DND-41 (cell line): ENCODE measurements around the gene MAN2B1.
"Not testable (repeated sequence)": the region's sequence is repeated elsewhere in the genome, so short reads cannot be mapped to it uniquely, and the experiment has no call there.

Experiments used
- ATAC-seq: fragments of 200-7000 bp; cut with Tn5 transposase; 3 replicates; pipeline ENCODE4 v1.9.1; 2021; ENCODE audit warnings: low read depth; ENCODE audit not compliant: insufficient read depth
- DNase-seq: peaks from one replicate; pipeline ENCODE4 v3.0.0-alpha.2; 2020
- H2AFZ ChIP-seq: 2 replicates; pipeline ENCODE4 v1.6.0; 2012; ENCODE audit warnings: low read depth, low read length
- H3K27ac ChIP-seq: 2 replicates; pipeline ENCODE4 v1.5.1; 2012; ENCODE audit warnings: low read length, inconsistent platforms
- H3K27me3 ChIP-seq: fragments of 200-600 bp; sonication (generic); 2 replicates; pipeline ENCODE4 v1.6.0; 2012; ENCODE audit warnings: low read length, mild to moderate bottlenecking, inconsistent platforms; ENCODE audit not compliant: insufficient read depth, poor library complexity
- H3K36me3 ChIP-seq: 2 replicates; pipeline ENCODE4 v1.5.1; 2012; ENCODE audit warnings: low read length, inconsistent platforms; ENCODE audit not compliant: insufficient read depth
- H3K4me1 ChIP-seq: 2 replicates; pipeline ENCODE4 v1.5.1; 2012; ENCODE audit warnings: mild to moderate bottlenecking, low read length; ENCODE audit not compliant: insufficient read depth
- H3K4me2 ChIP-seq: 2 replicates; pipeline ENCODE4 v1.6.0; 2012; ENCODE audit warnings: mild to moderate bottlenecking, moderate library complexity, low read length, inconsistent platforms; ENCODE audit not compliant: insufficient read depth
- H3K4me3 ChIP-seq, 2 experiments: fragments of 200-600 bp in 1 of 2; shearing (Covaris generic) in 1 of 2; 2 replicates each; pipeline ENCODE4 v1.5.1; 2012 to 2016; ENCODE audit warnings: inconsistent platforms in 2 of 2, low read length in 2 of 2, mild to moderate bottlenecking in 2 of 2, low read depth in 1 of 2, moderate library complexity in 1 of 2
- H3K79me2 ChIP-seq: 2 replicates; pipeline ENCODE4 v1.6.0; 2012; ENCODE audit warnings: low read length, inconsistent platforms; ENCODE audit not compliant: insufficient read depth
- H3K9ac ChIP-seq: 2 replicates; pipeline ENCODE4 v1.6.0; 2012; ENCODE audit warnings: low read depth, mild to moderate bottlenecking, inconsistent platforms, low read length, moderate library complexity
- H3K9me3 ChIP-seq: 2 replicates; pipeline ENCODE4 v1.5.1; 2012; ENCODE audit warnings: low read length, moderate library complexity, mild to moderate bottlenecking, inconsistent platforms; ENCODE audit not compliant: insufficient read depth, severe bottlenecking
- H4K20me1 ChIP-seq: 2 replicates; pipeline ENCODE4 v1.6.0; 2012; ENCODE audit warnings: low read length; ENCODE audit not compliant: insufficient read depth
- CTCF ChIP-seq: IDR thresholded peaks from 2 replicates; pipeline ENCODE4 v1.5.1; 2012; ENCODE audit warnings: borderline replicate concordance, low read length, moderate library complexity, mild to moderate bottlenecking; ENCODE audit not compliant: poor library complexity, severe bottlenecking; ENCODE audit errors: extremely low read depth
- EZH2 ChIP-seq: IDR thresholded peaks from 3 replicates; pipeline ENCODE4 v1.6.1; 2012; ENCODE audit warnings: borderline replicate concordance, low read depth, mild to moderate bottlenecking, moderate library complexity, low read length, inconsistent platforms; ENCODE audit not compliant: severe bottlenecking

Gene MAN2B1

GRCh38 chr19:12628040-12629022 is 38.2 kb downstream of the MAN2B1 start:
- Histone ChIP-seq H2AFZ (no peak overlapping the region), H3K79me2 (no peaks in the 10 kb centered on the region), H3K36me3 (peaks cover 58% of the 10 kb centered on the region), H3K4me3 (no peak overlapping the region), H3K4me2 (no peak overlapping the region), H3K9ac (no peak overlapping the region), H3K9me3 (no peaks in the 10 kb centered on the region), H4K20me1 (no peaks in the 10 kb centered on the region), H3K4me1 (no peaks in the 10 kb centered on the region), H3K27ac (no peak overlapping the region), H3K27me3 (no peaks in the 10 kb centered on the region)
- TF ChIP-seq CTCF (no peak), EZH2 (no peak)
- no peak for DNase-seq
- no peak for ATAC-seq

GRCh38 chr19:12626958-12627357 is 39.6 kb downstream of the MAN2B1 start:
- TF ChIP-seq EZH2 (no peak), CTCF (no peak)
- Histone ChIP-seq H3K27ac (no peak overlapping the region), H2AFZ (no peak overlapping the region), H4K20me1 (no peaks in the 10 kb centered on the region), H3K4me1 (no peaks in the 10 kb centered on the region), H3K79me2 (peaks cover 10% of the 10 kb centered on the region; the same call in 1 of the 2 replicates), H3K36me3 (peaks cover 58% of the 10 kb centered on the region), H3K9me3 (no peaks in the 10 kb centered on the region), H3K4me3 (no peak overlapping the region), H3K4me2 (no peak overlapping the region), H3K27me3 (no peaks in the 10 kb centered on the region), H3K9ac (no peak overlapping the region)
- no peak for ATAC-seq
- no peak for DNase-seq

GRCh38 chr19:12623361-12624031 is 43.0 kb downstream of the MAN2B1 start:
- no peak overlapping the region for H3K4me2 ChIP-seq
- DNase-seq (no peak), ATAC-seq (no peak)
- H3K36me3 ChIP-seq: peaks cover 43% of the 10 kb centered on the region
- H3K79me2 ChIP-seq: peaks cover 35% of the 10 kb centered on the region
- no peak overlapping the region for H3K4me3 ChIP-seq
- H3K9ac ChIP-seq: no peak overlapping the region
- no peak overlapping the region for H3K27ac ChIP-seq
- no peak for TF ChIP-seq EZH2
- TF ChIP-seq CTCF: no peak
- H3K9me3 ChIP-seq: no peaks in the 10 kb centered on the region
- no peaks in the 10 kb centered on the region for H3K27me3 ChIP-seq
- no peak overlapping the region for H2AFZ ChIP-seq
- H4K20me1 ChIP-seq: no peaks in the 10 kb centered on the region; the same call in 1 of the 2 replicates
- H3K4me1 ChIP-seq: no peaks in the 10 kb centered on the region

- not testable (repeated sequence) for H3K9ac ChIP-seq, H3K4me1 ChIP-seq, H3K4me2 ChIP-seq, DNase-seq, ATAC-seq, H4K20me1 ChIP-seq, H3K27me3 ChIP-seq, H2AFZ ChIP-seq, H3K27ac ChIP-seq, H3K9me3 ChIP-seq, H3K4me3 ChIP-seq
- peaks cover 25% of the 10 kb centered on the region for H3K36me3 ChIP-seq
- peaks cover 55% of the 10 kb centered on the region for H3K79me2 ChIP-seq
Observed at GRCh38 chr19:12621253-12622024, 45.1 kb downstream of the MAN2B1 start.
